H1 (cell line): ENCODE data around the gene UBAC1. TPM values are rescaled to one million over a fixed set of nuclear protein-coding genes. Genes with fewer than 3 reads are reported as not detected.

ENCODE experiments used
- CTCF ChIA-PET: fragments of 300-600 bp; sonication (Branson Sonifier 250); formaldehyde crosslinking; loops from one replicate; lab custom pipeline; 2021; ENCODE audit not compliant: partially characterized antibody; lab: Charles Lee
- POLR2A ChIA-PET: fragments of 300-600 bp; sonication (Branson Sonifier 250); formaldehyde crosslinking; loops from one replicate; lab custom pipeline; 2021; ENCODE audit warnings: inconsistent platforms; ENCODE audit not compliant: partially characterized antibody; lab: Charles Lee
- DNase-seq, 2 experiments: peaks; one replicate each; pipeline versions ENCODE4 v3.0.0 to v3.0.0-alpha.2; 2010 to 2022; ENCODE audit warnings: low spot score in 2 of 2, low read depth in 1 of 2, mixed read lengths in 1 of 2
- FAIRE-seq: peaks from 2 replicates; lab custom pipeline; 2011; peaks lifted over from hg19 to GRCh38; lab: Jason Lieb, UNC
- H2AFZ ChIP-seq: 2 replicates; pipeline ENCODE4 v1.8.1; 2012; ENCODE audit warnings: low read length, inconsistent platforms
- H2AK5ac ChIP-seq: 2 replicates; pipeline ENCODE4 v1.6.1; 2013; ENCODE audit warnings: low read depth, low read length
- H2BK120ac ChIP-seq: replicated peaks from 2 replicates; pipeline ENCODE3; 2013; ENCODE audit warnings: low read depth, low read length, inconsistent platforms
- H2BK12ac ChIP-seq: 2 replicates; pipeline ENCODE4 v1.6.1; 2013; ENCODE audit warnings: low read depth, low read length
- H2BK15ac ChIP-seq: 2 replicates; pipeline ENCODE4 v1.6.1; 2013; ENCODE audit warnings: low read length
- H2BK20ac ChIP-seq: 2 replicates; pipeline ENCODE4 v1.6.1; 2013; ENCODE audit warnings: low read length
- H2BK5ac ChIP-seq: 2 replicates; pipeline ENCODE4 v1.6.1; 2013; ENCODE audit warnings: low read depth, low read length
- H3K14ac ChIP-seq: 2 replicates; pipeline ENCODE4 v1.6.1; 2013; ENCODE audit warnings: inconsistent platforms; ENCODE audit not compliant: insufficient read length
- H3K18ac ChIP-seq: 2 replicates; pipeline ENCODE4 v1.6.1; 2013; ENCODE audit warnings: low read length; ENCODE audit errors: extremely low read depth
- H3K23ac ChIP-seq: 2 replicates; pipeline ENCODE4 v1.6.1; 2013; ENCODE audit warnings: inconsistent platforms; ENCODE audit not compliant: insufficient read length
- H3K23me2 ChIP-seq: 2 replicates; pipeline ENCODE4 v1.6.1; 2013; ENCODE audit warnings: low read depth, low read length
- H3K27ac ChIP-seq: 2 replicates; pipeline ENCODE4 v1.6.1; 2011; ENCODE audit warnings: low read depth, low read length, inconsistent platforms
- H3K27me3 ChIP-seq, 4 experiments: replicated peaks in 1 of 4; 1 replicate in 1 of 4; 2 replicates in 3 of 4; pipeline versions ENCODE4 v1.6.1 to v1.8.1; 2011 to 2013; ENCODE audit warnings: low read length in 3 of 4, mild to moderate bottlenecking in 3 of 4, inconsistent platforms in 2 of 4, mixed read lengths in 2 of 4, moderate library complexity in 1 of 4; ENCODE audit not compliant: control insufficient read depth in 3 of 4, insufficient read depth in 3 of 4; ENCODE audit errors: extremely low read depth in 1 of 4
- H3K36me3 ChIP-seq, 4 experiments: 2 replicates each; pipeline versions ENCODE4 v1.6.1 to v1.8.1; 2011 to 2013; ENCODE audit warnings: mild to moderate bottlenecking in 4 of 4, low read length in 3 of 4, moderate library complexity in 2 of 4, control low read depth in 1 of 4, inconsistent platforms in 1 of 4; ENCODE audit not compliant: insufficient read depth in 4 of 4, control insufficient read depth in 2 of 4
- H3K4ac ChIP-seq: replicated peaks from 2 replicates; pipeline ENCODE3; 2013; ENCODE audit warnings: low read length, low read depth, mixed read lengths, inconsistent platforms; ENCODE audit not compliant: insufficient read length
- H3K4me1 ChIP-seq, 4 experiments: replicated peaks in 1 of 4; 1 replicate in 1 of 4; 2 replicates in 3 of 4; pipeline versions ENCODE4 v1.6.1 to v1.8.1; 2011 to 2013; ENCODE audit warnings: low read length in 3 of 4, inconsistent platforms in 2 of 4, mixed read lengths in 1 of 4; ENCODE audit not compliant: insufficient read depth in 4 of 4, control insufficient read depth in 3 of 4
- H3K4me2 ChIP-seq, 2 experiments: 2 replicates each; pipeline versions ENCODE4 v1.6.1 to v1.8.1; 2011 to 2013; ENCODE audit warnings: low read depth in 2 of 2, low read length in 2 of 2, control low read depth in 1 of 2, inconsistent platforms in 1 of 2, mild to moderate bottlenecking in 1 of 2; ENCODE audit not compliant: insufficient read depth in 1 of 2
- H3K4me3 ChIP-seq, 4 experiments: fragments of 200-600, 300-600 bp in 1 of 4; sonication (generic), shearing (Covaris generic), sonication (Bioruptor Twin) in 1 of 4; 2 replicates each; pipeline versions ENCODE4 v1.5.1 to v1.8.1; 2011 to 2016; ENCODE audit warnings: low read length in 4 of 4, low read depth in 3 of 4, control low read depth in 2 of 4, inconsistent platforms in 2 of 4, mild to moderate bottlenecking in 2 of 4, mixed read lengths in 1 of 4, moderate library complexity in 1 of 4; ENCODE audit not compliant: insufficient read depth in 2 of 4; ENCODE audit errors: extremely low read depth in 1 of 4
- H3K56ac ChIP-seq: replicated peaks from 2 replicates; pipeline ENCODE3; 2013; ENCODE audit warnings: low read depth, mild to moderate bottlenecking, mixed read lengths, low read length, inconsistent platforms; ENCODE audit not compliant: insufficient read length
- H3K79me1 ChIP-seq: 2 replicates; pipeline ENCODE4 v1.6.1; 2013; ENCODE audit warnings: low read depth, low read length, control low read depth
- H3K79me2 ChIP-seq, 2 experiments: 2 replicates each; pipeline versions ENCODE4 v1.6.1 to v1.8.1; 2012 to 2013; ENCODE audit warnings: low read length in 2 of 2, mild to moderate bottlenecking in 2 of 2, inconsistent platforms in 1 of 2; ENCODE audit not compliant: insufficient read depth in 2 of 2, control insufficient read depth in 1 of 2
- H3K9ac ChIP-seq, 4 experiments: replicated peaks in 1 of 4; 1 replicate in 1 of 4; 2 replicates in 3 of 4; pipeline versions ENCODE4 v1.6.1 to v1.8.1; 2011 to 2013; ENCODE audit warnings: low read depth in 3 of 4, low read length in 3 of 4, control low read depth in 2 of 4, mild to moderate bottlenecking in 2 of 4, moderate library complexity in 2 of 4, inconsistent platforms in 1 of 4; ENCODE audit errors: extremely low read depth in 1 of 4
- H3K9me3 ChIP-seq, 2 experiments: 2 replicates each; pipeline versions ENCODE4 v1.6.1 to v1.8.1; 2012 to 2013; ENCODE audit warnings: mild to moderate bottlenecking in 2 of 2, moderate library complexity in 2 of 2, control low read depth in 1 of 2, inconsistent platforms in 1 of 2, low read depth in 1 of 2, low read length in 1 of 2, mixed read lengths in 1 of 2; ENCODE audit not compliant: insufficient read depth in 2 of 2
- H4K20me1 ChIP-seq, 2 experiments: replicated peaks in 1 of 2; 2 replicates each; pipeline versions ENCODE3 to v1.8.1; 2011 to 2013; ENCODE audit warnings: inconsistent platforms in 2 of 2, low read length in 2 of 2, mild to moderate bottlenecking in 1 of 2; ENCODE audit not compliant: insufficient read depth in 2 of 2, control insufficient read depth in 1 of 2
- H4K5ac ChIP-seq: 2 replicates; pipeline ENCODE4 v1.6.1; 2013; ENCODE audit warnings: low read length, low read depth, mixed read lengths, inconsistent platforms; ENCODE audit not compliant: insufficient read length
- H4K8ac ChIP-seq: 2 replicates; pipeline ENCODE4 v1.8.0; 2013; ENCODE audit warnings: mild to moderate bottlenecking, moderate library complexity, low read length, inconsistent platforms; ENCODE audit not compliant: insufficient read depth; ENCODE audit errors: extremely low read depth
- H4K91ac ChIP-seq: replicated peaks from 2 replicates; pipeline ENCODE3; 2013; ENCODE audit warnings: low read length, mixed read lengths, inconsistent platforms; ENCODE audit not compliant: insufficient read length
- CTBP2 ChIP-seq: IDR thresholded peaks from 2 replicates; pipeline ENCODE4 v1.7.0; 2011; ENCODE audit warnings: borderline replicate concordance, mild to moderate bottlenecking, moderate library complexity, mixed read lengths, low read length; ENCODE audit not compliant: insufficient read depth, insufficient read length
- E2F6 ChIP-seq: IDR thresholded peaks from 2 replicates; pipeline ENCODE4 v1.6.1; 2012; ENCODE audit warnings: inconsistent platforms
- JUND ChIP-seq: IDR thresholded peaks from 2 replicates; pipeline ENCODE4 v1.6.1; 2011; ENCODE audit warnings: mild to moderate bottlenecking, improper control_type of control experiment, low read length
- POLR2A ChIP-seq, 2 experiments: IDR thresholded peaks; 1 replicate in 1 of 2; 2 replicates in 1 of 2; pipeline ENCODE4 v1.6.1; 2011; ENCODE audit warnings: low read depth in 2 of 2, low read length in 2 of 2, mild to moderate bottlenecking in 2 of 2; ENCODE audit errors: control extremely low read depth in 1 of 2
- POLR2AphosphoS5 ChIP-seq: IDR thresholded peaks from 2 replicates; pipeline ENCODE4 v1.6.1; 2011; ENCODE audit warnings: low read depth, low read length
- RFX5 ChIP-seq: IDR thresholded peaks from 2 replicates; pipeline ENCODE4 v1.6.1; 2011; ENCODE audit warnings: low read depth, low read length, improper control_type of control experiment, borderline replicate concordance
- SP2 ChIP-seq: IDR thresholded peaks from 2 replicates; pipeline ENCODE4 v1.6.1; 2012; ENCODE audit warnings: mild to moderate bottlenecking, low read length, inconsistent platforms
- TEAD4 ChIP-seq: IDR thresholded peaks from 2 replicates; pipeline ENCODE4 v1.6.1; 2012; ENCODE audit warnings: low read depth, low read length, inconsistent platforms, mixed read lengths
- YY1 ChIP-seq: IDR thresholded peaks from 2 replicates; pipeline ENCODE4 v1.6.1; 2011; ENCODE audit warnings: low read depth, mild to moderate bottlenecking, low read length
- WGBS, 2 experiments: shearing (Covaris generic) in 1 of 2; methylation state at CpG; one replicate each; pipeline versions ENCODE4 v1.1.6 to v1.1.7; 2013 to 2015; ENCODE audit warnings: low lambda C conversion rate in 2 of 2, mixed read lengths in 2 of 2, inconsistent platforms in 1 of 2, low coverage in 1 of 2, missing lambda C conversion rate in 1 of 2; ENCODE audit not compliant: insufficient replicate concordance in 2 of 2, insufficient coverage in 1 of 2, insufficient read length in 1 of 2; ENCODE audit errors: extremely low coverage in 1 of 2, missing lambda C conversion rate in 1 of 2; 5-methylcytosine and 5-hydroxymethylcytosine counted together
- polyA plus RNA-seq, 7 experiments: library from polyadenylated mRNA; depleted of rRNA in 3 of 7; stranded (reverse) in 5 of 7; unstranded in 2 of 7; fragments of >200 nt in 5 of 7; fragments of 200-250 nt in 2 of 7; gene quantifications; 1 replicate in 5 of 7; 2 replicates in 1 of 7; 4 replicates in 1 of 7; pipeline versions ENCODE4 v1.2.1 to v1.2.3, GENCODE V29; 2011 to 2013; ENCODE audit warnings: missing spikeins in 2 of 7, mixed read lengths in 2 of 7
- total RNA-seq: library from RNA; stranded (reverse); fragmentation: NEBNext Ultra II Directional; extraction: Animal tissue kit (Norgen Biotek cat#: 25700); gene quantifications from 2 replicates; pipeline ENCODE4 v1.2.1, GENCODE V29; 2021

UBAC1 gene
- total and polyA plus RNA-seq, 2 of the 8 experiments (the other 6 are each of a cell fraction or from before 2014, with no cell fraction given) = 59.3 to 85.2 TPM

GRCh38 chr9:135896205-135896604, 65.0 kb downstream of the UBAC1 start:
- H2BK5ac ChIP-seq = no peak overlapping the region
- peaks cover 20 to 28% of the 10 kb centered on the region in 2 experiments for H4K20me1 ChIP-seq
- no peak overlapping the region for H3K4ac ChIP-seq
- no peak overlapping the region for H3K23ac ChIP-seq
- no peak overlapping the region for H2BK15ac ChIP-seq
- no peak overlapping the region for H3K18ac ChIP-seq
- no peak overlapping the region for H3K14ac ChIP-seq
- TF ChIP-seq E2F6 (no peak), YY1 (no peak), TEAD4 (no peak), POLR2AphosphoS5 (no peak), POLR2A (IDR thresholded peaks at IDR 0.05; ENCODE audit: control extremely low read depth in 1 of 2, low read depth in 2 of 2, low read length in 2 of 2) (no peak), SP2 (no peak), JUND (no peak), RFX5 (no peak), CTBP2 (no peak)
- H3K36me3 ChIP-seq = no peaks in the 10 kb centered on the region; a peak in 1 of 8 replicates
- ChIA-PET POLR2A (interaction anchor here (1.5 kb wide), 1 partner anchor 15 kb away, joined by 3 read pairs; no protein-coding TSS in a partner anchor), CTCF (no interaction called here)
- no peak overlapping the region for H2AFZ ChIP-seq
- no peak overlapping the region for H2AK5ac ChIP-seq
- H4K91ac ChIP-seq = no peak overlapping the region
- H3K4me1 ChIP-seq = peaks cover 0 to 13% (median 8%) of the 10 kb centered on the region in 4 experiments; a peak in 6 of 7 replicates
- H3K79me2 ChIP-seq = peaks cover 54 to 100% of the 10 kb centered on the region in 2 experiments
- H2BK20ac ChIP-seq = no peak overlapping the region
- no peaks in the 10 kb centered on the region for H3K23me2 ChIP-seq
- no peak overlapping the region for H3K4me3 ChIP-seq
- H3K9me3 ChIP-seq = no peaks in the 10 kb centered on the region
- peaks cover 15% of the 10 kb centered on the region for H3K79me1 ChIP-seq
- H2BK12ac ChIP-seq = no peak overlapping the region
- DNase-seq (no peak), FAIRE-seq (no peak)
- 85% methylated on average over 3 of the region's 3 CpGs; no CpG with 5 or more reads in 1 of the 2 experiments for WGBS, 2 experiments
- H3K56ac ChIP-seq = no peak overlapping the region
- no peak overlapping the region for H2BK120ac ChIP-seq
- no peak overlapping the region for H4K5ac ChIP-seq
- H4K8ac ChIP-seq = no peak overlapping the region
- no peak overlapping the region for H3K4me2 ChIP-seq
- no peaks in the 10 kb centered on the region for H3K27me3 ChIP-seq
- no peak overlapping the region for H3K9ac ChIP-seq
- no peak overlapping the region for H3K27ac ChIP-seq
